22Rv1 (cell line): Measurements from ENCODE around the gene TMEM213.
A peak's percentile ranks its signal among the peaks of the same experiment; 100 is the strongest.

ENCODE experiments used
- ZFX ChIP-seq: fragments of 450-650 bp; IDR thresholded peaks from 2 replicates; pipeline ENCODE4 v1.6.1; 2017; ENCODE audit warnings: antibody characterized with exemption, borderline replicate concordance
- TF ChIP-seq, protein P1 (sequence below): fragments of 450-650 bp; IDR thresholded peaks from 2 replicates; pipeline ENCODE4 v1.5.1; 2017; ENCODE audit warnings: mild to moderate bottlenecking

DNA sequence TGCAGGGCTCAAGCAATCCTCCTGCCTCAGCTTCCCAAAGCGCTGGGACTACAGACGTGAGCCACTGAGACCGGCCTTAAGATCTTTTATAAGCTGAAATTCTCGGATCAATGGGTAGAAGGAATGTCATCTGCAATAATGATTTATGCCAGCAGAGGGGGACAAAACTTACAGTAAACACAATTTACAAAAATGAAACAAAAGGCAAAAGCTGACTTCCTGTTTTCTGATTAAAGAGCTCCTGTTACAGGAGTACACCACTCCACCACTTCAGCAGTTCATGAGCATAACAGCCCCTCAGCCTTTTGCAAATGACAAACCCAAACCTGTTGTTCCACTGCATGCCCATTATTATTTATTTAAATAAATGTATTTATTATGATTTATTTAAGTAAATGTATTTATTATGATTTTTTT lies 88.7 kb downstream of the TMEM213 start:
- TF ChIP-seq, protein P1, sequence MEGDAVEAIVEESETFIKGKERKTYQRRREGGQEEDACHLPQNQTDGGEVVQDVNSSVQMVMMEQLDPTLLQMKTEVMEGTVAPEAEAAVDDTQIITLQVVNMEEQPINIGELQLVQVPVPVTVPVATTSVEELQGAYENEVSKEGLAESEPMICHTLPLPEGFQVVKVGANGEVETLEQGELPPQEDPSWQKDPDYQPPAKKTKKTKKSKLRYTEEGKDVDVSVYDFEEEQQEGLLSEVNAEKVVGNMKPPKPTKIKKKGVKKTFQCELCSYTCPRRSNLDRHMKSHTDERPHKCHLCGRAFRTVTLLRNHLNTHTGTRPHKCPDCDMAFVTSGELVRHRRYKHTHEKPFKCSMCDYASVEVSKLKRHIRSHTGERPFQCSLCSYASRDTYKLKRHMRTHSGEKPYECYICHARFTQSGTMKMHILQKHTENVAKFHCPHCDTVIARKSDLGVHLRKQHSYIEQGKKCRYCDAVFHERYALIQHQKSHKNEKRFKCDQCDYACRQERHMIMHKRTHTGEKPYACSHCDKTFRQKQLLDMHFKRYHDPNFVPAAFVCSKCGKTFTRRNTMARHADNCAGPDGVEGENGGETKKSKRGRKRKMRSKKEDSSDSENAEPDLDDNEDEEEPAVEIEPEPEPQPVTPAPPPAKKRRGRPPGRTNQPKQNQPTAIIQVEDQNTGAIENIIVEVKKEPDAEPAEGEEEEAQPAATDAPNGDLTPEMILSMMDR, result peak; percentile 88
- no peak for TF ChIP-seq ZFX
